Stimulated activated CD4-positive, alpha-beta T cell treated with anti-CD3 and anti-CD28 coated beads, Interleukin-1b, Interleukin-23, amount 100 ng/mL, for 24 hours (primary cell): ENCODE results near the gene RHOJ.
"Not testable (repeated sequence)": the region's sequence is repeated elsewhere in the genome, so short reads cannot be mapped to it uniquely, and the experiment has no call there.

Source experiments
- DNase-seq, 4 experiments: peaks; one replicate each; pipeline ENCODE4 v3.0.0-alpha.2; 2020; ENCODE audit warnings: low read depth in 4 of 4, low spot score in 1 of 4

The RHOJ gene

GRCh38 chr14:63266106-63266505 lies 61.9 kb downstream of the RHOJ start:
- no peak for DNase-seq

- no peak for DNase-seq
These were observed 62.9 kb downstream of the RHOJ start for GRCh38 chr14:63267171-63267570.

GRCh38 chr14:63268771-63269170 lies 64.5 kb downstream of the RHOJ start:
- no peak for DNase-seq

GRCh38 chr14:63269561-63270225 lies 65.5 kb downstream of the RHOJ start:
- DNase-seq, result no peak

- no peak for DNase-seq
These were observed 68.9 kb downstream of the RHOJ start for GRCh38 chr14:63273129-63273528.

GRCh38 chr14:63273717-63274655 lies 69.7 kb downstream of the RHOJ start:
- DNase-seq, result no peak

GRCh38 chr14:63275611-63276010 lies 71.4 kb downstream of the RHOJ start:
- DNase-seq, result no peak

- no peak for DNase-seq
These were observed 71.8 kb downstream of the RHOJ start for GRCh38 chr14:63276016-63276415.

GRCh38 chr14:63276492-63277342 lies 72.5 kb downstream of the RHOJ start:
- DNase-seq, result no peak

GRCh38 chr14:63277591-63278183 lies 73.4 kb downstream of the RHOJ start:
- no peak for DNase-seq

GRCh38 chr14:63279933-63280332 lies 75.7 kb downstream of the RHOJ start:
- DNase-seq, result not testable (repeated sequence)

- no peak for DNase-seq
These were observed 79.0 kb downstream of the RHOJ start for GRCh38 chr14:63282997-63283883.

- no peak for DNase-seq
These were observed 79.6 kb downstream of the RHOJ start for GRCh38 chr14:63283884-63284248.

GRCh38 chr14:63286071-63286470 lies 81.8 kb downstream of the RHOJ start:
- no peak for DNase-seq

GRCh38 chr14:63287666-63288483 lies 83.6 kb downstream of the RHOJ start:
- DNase-seq, result no peak

- DNase-seq, result no peak
These were observed 84.6 kb downstream of the RHOJ start for GRCh38 chr14:63288853-63289252.

- DNase-seq, result no peak
These were observed 86.6 kb downstream of the RHOJ start for GRCh38 chr14:63290741-63291430.

GRCh38 chr14:63292805-63293204 lies 88.6 kb downstream of the RHOJ start:
- DNase-seq, result no peak

- no peak for DNase-seq
These were observed 91.0 kb downstream of the RHOJ start for GRCh38 chr14:63295231-63295685.
